HG03565 (cell line): ENCODE data around the gene NLRC5.
"Not testable (repeated sequence)": the region's sequence is repeated elsewhere in the genome, so short reads cannot be mapped to it uniquely, and the experiment has no call there.

ENCODE experiments used
- ATAC-seq: cut with Tn5 transposase; IDR thresholded peaks from one replicate; pipeline ENCODE4 v1.9.1; 2021; ENCODE audit warnings: mild to moderate bottlenecking, moderate library complexity; ENCODE audit not compliant: unreplicated experiment

The NLRC5 gene

GRCh38 chr16:57044931-57045693 lies 55.8 kb downstream of the NLRC5 start:
- no peak for ATAC-seq

- no peak for ATAC-seq
Observed at GRCh38 chr16:57045694-57046381, 56.5 kb downstream of the NLRC5 start.

- no peak for ATAC-seq
Observed at GRCh38 chr16:57048095-57048494, 58.7 kb downstream of the NLRC5 start.

DNA sequence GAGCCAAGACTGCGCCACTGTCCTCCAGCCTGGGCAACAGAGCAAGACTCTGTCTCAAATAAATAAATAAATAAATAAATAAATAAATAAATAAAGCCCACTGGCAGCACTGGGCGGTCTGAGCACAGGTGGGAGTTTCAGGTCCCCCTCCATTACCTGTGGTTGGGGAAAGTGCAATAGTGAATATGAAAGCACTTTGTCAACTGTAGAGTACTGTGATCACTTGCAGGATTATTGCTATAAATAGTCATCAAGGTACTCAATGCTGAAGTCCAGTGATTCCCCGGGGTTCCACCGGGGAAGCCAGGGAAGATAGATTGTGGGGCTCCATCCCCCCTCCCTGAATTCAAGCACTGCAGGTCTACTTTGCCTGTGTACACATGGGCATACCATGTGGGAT lies 60.3 kb downstream of the NLRC5 start:
- ATAC-seq: no peak

- ATAC-seq: no peak
Observed at GRCh38 chr16:57051696-57052228, 62.4 kb downstream of the NLRC5 start.

- ATAC-seq: no peak
Observed at GRCh38 chr16:57053206-57053605, 63.8 kb downstream of the NLRC5 start.

- ATAC-seq: no peak
Observed at GRCh38 chr16:57054338-57054737, 65.0 kb downstream of the NLRC5 start.

DNA sequence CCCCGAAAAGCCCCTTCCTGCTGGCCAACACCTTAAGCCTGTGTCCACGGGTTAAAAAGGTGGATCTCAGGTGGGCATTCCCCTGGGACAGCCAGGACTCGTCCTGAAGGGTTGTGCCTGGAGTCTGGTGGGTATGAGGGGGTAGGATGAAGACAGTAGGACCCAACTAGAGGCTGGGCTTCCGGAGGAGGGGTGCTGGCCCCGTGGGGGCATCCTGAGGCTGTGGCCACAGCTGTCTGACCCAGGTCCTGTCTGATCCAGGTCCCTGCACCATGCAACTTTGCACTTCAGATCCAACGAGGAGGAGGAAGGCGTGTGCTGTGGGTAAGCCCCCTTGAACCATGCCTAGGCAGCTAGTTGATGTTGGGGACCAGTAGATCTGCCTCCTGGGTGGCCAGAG lies 65.4 kb downstream of the NLRC5 start:
- ATAC-seq: no peak

- no peak for ATAC-seq
Observed at GRCh38 chr16:57055671-57056070, 66.3 kb downstream of the NLRC5 start.

DNA sequence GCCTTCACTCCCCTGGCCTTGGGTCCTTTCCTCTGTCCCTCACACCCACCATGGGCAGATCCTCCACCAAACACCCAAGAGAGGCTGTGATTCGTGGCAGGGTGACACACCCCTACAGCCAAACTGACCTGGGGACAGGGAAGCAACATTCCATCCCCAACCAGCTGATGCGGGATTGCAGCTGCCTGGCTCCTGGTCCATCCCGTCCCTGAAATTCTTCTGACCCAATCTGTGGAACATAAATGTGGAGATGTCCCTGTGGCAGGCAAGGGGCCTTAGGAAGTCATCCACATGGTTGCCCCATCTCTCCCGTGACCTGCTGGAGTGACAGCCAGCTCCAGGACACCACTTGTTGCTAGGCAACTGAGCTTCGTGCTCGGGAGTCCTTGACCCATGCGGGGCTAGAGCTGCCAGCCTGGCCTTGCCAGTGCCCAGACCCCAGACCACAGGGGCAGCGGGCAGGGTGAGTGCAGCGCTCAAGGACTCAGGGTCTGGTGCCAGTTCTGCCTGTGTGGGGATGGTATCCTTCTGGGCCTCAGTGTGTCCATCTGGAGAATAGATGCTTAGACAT lies 69.0 kb downstream of the NLRC5 start:
- no peak for ATAC-seq

GRCh38 chr16:57060323-57061083 lies 71.1 kb downstream of the NLRC5 start:
- ATAC-seq: no peak

DNA sequence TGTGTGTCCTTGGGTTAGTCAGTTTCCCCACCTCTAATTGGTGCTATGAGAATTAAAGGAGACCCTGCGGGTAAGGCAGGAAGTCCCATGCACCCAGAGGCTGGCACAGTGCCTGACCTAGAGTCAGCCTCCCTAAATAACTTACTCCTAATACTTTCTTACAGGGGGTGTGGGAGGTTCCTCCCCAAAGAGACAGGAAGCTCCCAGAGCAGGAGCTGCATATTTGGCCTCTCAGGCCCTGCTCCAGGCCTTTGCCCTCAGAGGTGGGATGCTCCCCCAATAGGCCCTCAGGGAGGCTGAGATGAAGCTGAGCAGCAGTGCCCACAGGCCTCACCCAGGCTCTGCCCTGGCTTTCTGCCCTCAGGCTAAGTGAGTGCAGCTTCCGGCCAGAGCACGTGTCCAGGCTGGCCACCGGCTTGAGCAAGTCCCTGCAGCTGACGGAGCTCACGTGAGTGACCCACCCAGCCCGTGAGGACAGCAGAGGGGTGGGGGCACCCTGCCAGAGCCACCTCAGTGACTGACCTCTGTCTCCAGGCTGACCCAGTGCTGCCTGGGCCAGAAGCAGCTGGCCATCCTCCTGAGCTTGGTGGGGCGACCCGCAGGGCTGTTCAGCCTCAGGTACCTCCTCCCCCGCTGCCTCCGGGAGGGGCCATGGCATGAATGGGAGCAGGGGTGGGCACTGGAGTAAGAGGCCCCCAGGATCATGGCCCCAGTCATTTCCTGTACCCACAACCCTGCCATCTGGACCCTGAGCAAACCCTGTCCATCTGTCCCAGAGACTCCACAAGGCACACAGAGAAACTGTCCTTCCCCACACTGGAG lies 71.9 kb downstream of the NLRC5 start:
- ATAC-seq: no peak

- no peak for ATAC-seq
Observed at GRCh38 chr16:57062329-57062728, 73.0 kb downstream of the NLRC5 start.

DNA sequence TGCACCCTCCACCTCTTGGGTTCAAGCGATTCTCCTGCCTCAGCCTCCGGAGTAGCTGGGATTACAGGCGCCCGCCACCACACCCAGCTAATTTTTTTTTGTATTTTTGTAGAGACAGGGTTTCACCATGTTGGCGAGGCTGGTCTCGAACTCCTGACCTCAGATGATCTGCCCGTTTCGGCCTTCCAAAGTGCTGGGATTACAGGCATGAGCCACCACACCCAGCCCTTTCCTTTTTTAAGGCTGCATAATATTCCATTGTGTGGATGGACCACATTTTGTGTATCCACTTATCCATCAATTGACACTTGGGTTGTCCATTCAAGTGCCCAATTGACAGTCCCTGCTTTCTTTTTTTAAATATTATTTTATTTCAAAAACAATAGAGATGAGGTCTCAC lies 73.8 kb downstream of the NLRC5 start:
- ATAC-seq: not testable (repeated sequence)

DNA sequence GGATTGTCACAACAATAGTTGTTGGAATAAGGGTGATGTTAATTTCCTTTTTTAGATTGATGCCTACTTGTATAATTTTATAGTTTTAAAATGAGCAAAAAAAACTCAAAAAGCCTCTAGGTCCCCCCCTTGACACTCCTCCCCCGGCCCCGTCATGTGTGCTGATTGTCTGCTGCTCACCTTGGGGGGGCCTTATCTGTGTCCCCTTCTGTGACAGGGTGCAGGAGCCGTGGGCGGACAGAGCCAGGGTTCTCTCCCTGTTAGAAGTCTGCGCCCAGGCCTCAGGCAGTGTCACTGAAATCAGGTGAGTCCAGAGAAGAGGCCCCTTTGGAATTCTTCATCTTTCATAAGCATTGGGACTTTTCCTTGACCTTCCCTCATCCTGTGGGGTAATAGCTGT lies 75.6 kb downstream of the NLRC5 start:
- ATAC-seq: no peak

GRCh38 chr16:57066625-57067024 lies 77.3 kb downstream of the NLRC5 start:
- no peak for ATAC-seq

GRCh38 chr16:57067347-57067746 lies 78.0 kb downstream of the NLRC5 start:
- no peak for ATAC-seq

- ATAC-seq: no peak
Observed at GRCh38 chr16:57069053-57069452, 79.7 kb downstream of the NLRC5 start.

GRCh38 chr16:57069635-57070370 lies 80.4 kb downstream of the NLRC5 start:
- ATAC-seq: no peak

- no peak for ATAC-seq
Observed at GRCh38 chr16:57070424-57070823, 81.1 kb downstream of the NLRC5 start.
